ENCODE results near the gene MRPL17.
"Not testable (repeated sequence)": the region's sequence is repeated elsewhere in the genome, so short reads cannot be mapped to it uniquely, and the experiment has no call there.

Gene MRPL17

GRCh38 chr11:6682936-6683861 lies at the start of gene MRPL17:
Gene MRPL17, minus strand, starts transcription at chr11:6683340. Its CDS starts 44 bp downstream, at chr11:6683296.
- peak; percentile 97 for DNase-seq

- no peak for DNase-seq
Observed at GRCh38 chr11:6727971-6728760, 45.0 kb upstream of the MRPL17 start.

GRCh38 chr11:6725386-6725896 lies 42.3 kb upstream of the MRPL17 start:
- DNase-seq: no peak

GRCh38 chr11:6724013-6724412 lies 40.9 kb upstream of the MRPL17 start:
- no peak for DNase-seq

- DNase-seq: no peak
Observed at GRCh38 chr11:6721343-6721742, 38.2 kb upstream of the MRPL17 start.

- no peak for DNase-seq
Observed at GRCh38 chr11:6719576-6719975, 36.4 kb upstream of the MRPL17 start.

GRCh38 chr11:6717426-6717825 lies 34.3 kb upstream of the MRPL17 start:
- no peak for DNase-seq

GRCh38 chr11:6711552-6711951 lies 28.4 kb upstream of the MRPL17 start:
- DNase-seq: not testable (repeated sequence)

- DNase-seq: no peak
Observed at GRCh38 chr11:6708876-6709275, 25.7 kb upstream of the MRPL17 start.

GRCh38 chr11:6705905-6706535 lies 22.9 kb upstream of the MRPL17 start:
- peak; percentile 57 for DNase-seq

GRCh38 chr11:6703247-6704063 lies 20.3 kb upstream of the MRPL17 start:
- DNase-seq: peak; percentile 10

GRCh38 chr11:6701955-6702354 lies 18.8 kb upstream of the MRPL17 start:
- not testable (repeated sequence) for DNase-seq

GRCh38 chr11:6695377-6695776 lies 12.2 kb upstream of the MRPL17 start:
- DNase-seq: no peak

GRCh38 chr11:6694229-6694535 lies 11.0 kb upstream of the MRPL17 start:
- DNase-seq: no peak

GRCh38 chr11:6693342-6694228 lies 10.4 kb upstream of the MRPL17 start:
- no peak for DNase-seq

- no peak for DNase-seq
Observed at GRCh38 chr11:6692128-6692527, 9.0 kb upstream of the MRPL17 start.

GRCh38 chr11:6690431-6691132 lies 7.4 kb upstream of the MRPL17 start:
- DNase-seq: not testable (repeated sequence)

GRCh38 chr11:6687876-6688275 lies 4.7 kb upstream of the MRPL17 start:
- no peak for DNase-seq

- DNase-seq: no peak
Observed at GRCh38 chr11:6686006-6686405, 2.9 kb upstream of the MRPL17 start.

- DNase-seq: not testable (repeated sequence)
Observed at GRCh38 chr11:6684068-6684467, 928 bp upstream of the MRPL17 start.

GRCh38 chr11:6682591-6682935 lies 577 bp downstream of the MRPL17 start:
- no peak for DNase-seq

Data from NCI-H1694 (cell line).